Activated effector memory CD4-positive, alpha-beta T cell treated with Interleukin-2 at 50 U/mL for 16 hours (primary cell): Measurements from ENCODE around the gene DICER1.
"Not testable (repeated sequence)": the region's sequence is repeated elsewhere in the genome, so short reads cannot be mapped to it uniquely, and the experiment has no call there.

Experiments
- DNase-seq: peaks from one replicate; pipeline ENCODE4 v3.0.0-alpha.2; 2020

The DICER1 gene

DNA sequence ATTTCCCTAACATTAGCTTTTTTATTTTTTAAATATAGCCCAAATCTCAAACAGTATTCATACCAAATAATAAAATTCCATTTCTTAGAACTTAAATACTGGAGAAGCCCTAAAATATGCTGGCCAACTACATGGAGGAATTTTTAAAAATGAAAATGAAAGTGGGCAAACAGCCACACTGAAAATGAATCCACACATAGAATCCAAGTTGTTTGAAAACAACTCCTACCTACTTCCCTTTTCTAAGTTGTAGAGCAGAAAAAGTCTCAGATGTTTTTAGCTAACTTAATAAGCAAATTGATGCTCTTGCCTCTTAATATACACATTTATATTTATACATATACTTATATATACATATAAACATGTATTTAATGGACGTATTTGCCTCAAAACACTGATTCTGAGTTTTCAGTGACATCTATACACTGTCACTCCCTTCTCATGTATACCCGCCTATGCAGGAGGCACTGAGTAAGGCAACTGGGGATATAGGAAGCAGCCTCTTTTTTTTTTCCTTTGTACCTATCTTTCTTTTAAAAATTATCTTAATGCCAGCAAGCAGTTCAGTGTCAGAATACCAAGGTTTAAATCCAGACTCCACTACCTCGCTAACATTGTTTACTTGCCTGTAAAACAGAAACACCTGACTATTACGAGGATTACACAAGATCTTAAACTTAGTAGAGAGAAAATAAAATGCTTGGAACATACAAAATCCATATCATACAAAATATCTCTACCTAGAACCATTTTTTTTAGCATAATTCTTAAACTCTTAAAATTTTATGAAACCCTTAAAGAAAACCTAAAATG is 13.3 kb downstream of the DICER1 start:
- no peak for DNase-seq

DNA sequence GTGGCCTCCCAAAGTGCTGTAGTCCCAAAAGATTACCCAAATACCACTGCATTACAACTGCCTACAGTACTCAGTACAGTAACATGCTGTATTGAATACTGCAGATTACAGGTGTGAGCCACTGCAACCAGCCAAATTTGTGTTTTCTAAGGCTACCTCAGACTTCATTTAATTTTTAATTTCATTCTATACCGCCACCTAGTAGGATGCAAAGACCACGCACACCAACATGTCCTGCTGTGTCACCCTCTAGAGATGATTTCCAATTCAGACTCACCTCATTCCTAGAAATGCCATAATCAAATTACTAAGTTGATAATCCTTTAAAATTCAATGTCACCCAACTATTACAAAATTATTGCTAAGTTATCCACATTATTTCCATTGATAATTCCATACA is 15.1 kb downstream of the DICER1 start:
- no peak for DNase-seq

DNA sequence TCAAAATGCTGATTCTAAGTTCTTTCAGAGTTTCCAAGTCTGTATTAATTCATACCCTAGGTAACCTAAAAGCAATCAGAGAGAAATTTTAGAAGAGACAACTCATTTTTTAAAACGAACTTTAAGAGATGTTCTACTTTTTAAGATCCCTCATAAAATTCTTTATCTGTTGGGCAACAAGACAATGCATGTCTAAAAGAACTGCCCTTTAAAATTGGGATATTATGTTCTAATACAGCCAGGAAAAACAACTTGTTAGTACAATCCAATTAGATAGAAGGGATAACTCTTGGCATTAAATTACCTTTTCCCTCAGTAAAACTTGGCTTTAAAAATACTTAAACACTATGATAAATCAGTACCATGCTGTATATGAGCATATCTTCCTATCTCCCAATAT is 15.6 kb downstream of the DICER1 start:
- no peak for DNase-seq

DNA sequence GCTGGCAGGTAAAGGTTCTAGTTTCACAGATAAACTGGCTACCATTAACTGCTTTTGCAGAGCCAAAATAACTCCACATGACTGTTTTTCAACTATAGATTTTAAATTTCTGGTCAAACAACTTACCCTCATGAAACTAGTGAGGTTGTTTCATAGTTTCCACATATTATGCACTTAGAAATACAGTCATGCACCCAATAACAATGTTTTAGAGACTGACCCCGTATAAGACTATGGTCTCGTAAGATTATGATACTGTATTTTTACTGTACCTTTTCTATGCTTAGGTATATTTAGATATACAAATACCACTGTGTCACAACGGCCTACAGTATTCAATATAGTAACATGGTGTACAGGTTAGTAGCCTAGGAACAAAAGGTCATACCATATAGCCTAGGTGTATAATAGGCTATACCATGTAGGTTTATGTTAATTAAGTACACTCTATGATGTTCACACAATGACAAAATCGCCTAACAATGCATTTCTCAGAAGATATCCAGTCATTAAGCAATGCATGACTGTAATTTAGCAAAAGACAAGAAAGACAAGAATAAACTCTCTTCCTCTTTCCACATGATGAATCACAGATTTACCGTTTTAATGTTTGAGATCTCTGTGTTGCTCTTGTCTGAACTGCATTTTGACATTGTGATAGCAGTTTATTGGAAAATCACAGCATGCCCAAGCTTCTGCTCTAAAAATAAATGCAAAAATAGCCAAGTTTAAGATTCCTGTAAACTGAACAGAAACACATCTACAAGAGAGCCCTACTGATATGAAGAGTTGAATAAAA is 17.1 kb downstream of the DICER1 start:
- DNase-seq: no peak

DNA sequence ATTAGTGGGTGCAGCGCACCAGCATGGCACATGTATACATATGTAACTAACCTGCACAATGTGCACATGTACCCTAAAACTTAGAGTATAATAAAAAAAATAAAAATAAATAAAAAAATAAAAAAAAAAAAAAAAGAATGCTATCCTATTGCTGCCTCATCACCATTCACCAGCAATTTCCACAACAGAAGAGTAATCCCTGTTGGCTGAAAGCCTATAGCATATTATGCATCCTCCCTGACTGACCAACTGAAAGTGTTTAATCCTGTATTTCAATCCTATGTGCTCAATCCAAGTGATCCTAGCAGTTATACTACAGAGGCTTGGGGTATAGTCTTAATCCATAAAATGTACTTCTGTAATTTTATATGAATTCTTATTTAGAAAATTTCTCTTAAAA is 18.5 kb downstream of the DICER1 start:
- no peak for DNase-seq

DNA sequence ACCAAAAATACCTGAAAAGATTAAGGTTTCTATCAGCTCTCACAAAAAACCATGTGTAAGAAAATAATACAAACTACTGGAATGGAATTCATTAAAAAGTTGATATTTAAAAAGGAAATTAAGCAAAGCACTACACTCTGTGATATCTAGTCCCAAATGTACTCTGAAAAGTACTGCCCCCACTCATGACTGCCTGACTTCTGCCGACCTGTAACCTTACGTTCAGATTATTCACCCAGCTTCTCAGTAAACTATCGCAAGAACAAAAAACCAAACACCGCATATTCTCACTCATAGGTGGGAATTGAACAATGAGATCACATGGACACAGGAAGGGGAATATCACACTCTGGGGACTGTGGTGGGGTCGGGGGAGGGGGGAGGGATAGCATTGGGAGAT is 18.9 kb downstream of the DICER1 start:
- DNase-seq: not testable (repeated sequence)

DNA sequence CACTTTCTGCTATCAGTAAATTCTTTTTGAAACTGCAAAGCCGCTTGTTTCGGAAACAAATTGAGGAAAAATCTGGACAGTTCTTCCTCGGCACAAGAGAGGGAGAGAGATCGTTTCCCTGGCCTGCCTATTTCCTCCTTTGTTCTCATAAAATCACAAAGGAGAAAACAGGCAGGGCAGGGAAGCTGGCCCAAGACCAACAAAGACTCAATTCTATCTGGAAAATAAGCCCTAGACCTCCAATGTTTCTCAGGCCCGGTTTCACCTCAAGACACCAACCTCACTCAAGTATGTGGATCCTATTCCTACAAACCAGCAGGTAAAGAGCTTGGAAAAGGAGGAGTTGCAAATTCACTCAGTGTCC is 19.5 kb downstream of the DICER1 start:
- no peak for DNase-seq

DNA sequence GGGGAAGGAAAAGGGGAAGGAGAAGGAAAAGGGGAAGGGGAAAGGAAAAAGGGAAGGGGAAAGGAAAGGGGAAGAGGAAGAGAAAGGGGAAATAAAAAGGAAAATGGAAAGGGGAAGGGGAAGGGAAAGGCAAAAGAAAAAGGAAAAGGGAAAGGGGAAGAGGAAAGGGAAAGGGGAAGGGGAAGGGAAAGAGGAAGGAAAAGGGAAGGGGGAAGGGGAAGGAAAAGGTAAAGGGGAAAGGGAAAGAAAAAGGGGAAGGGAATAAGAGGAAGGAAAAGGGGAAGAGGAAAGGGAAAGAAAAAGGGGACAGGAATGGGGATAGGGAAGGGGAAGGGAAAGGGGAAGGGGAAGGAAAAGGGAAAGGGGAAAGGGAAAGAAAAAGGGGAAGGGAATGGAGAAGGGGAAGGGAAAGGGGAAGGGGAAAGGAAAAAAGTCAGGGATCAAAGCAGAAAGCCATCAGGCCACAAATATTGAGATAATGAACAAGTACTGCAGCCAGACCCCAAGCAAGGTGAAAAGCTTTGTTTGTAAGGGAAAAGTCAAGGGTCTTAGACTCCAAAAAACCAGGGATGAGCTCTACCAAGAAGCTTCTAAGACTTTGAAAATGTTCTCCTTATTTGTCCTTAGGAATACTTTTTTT is 20.0 kb downstream of the DICER1 start:
- no peak for DNase-seq

DNA sequence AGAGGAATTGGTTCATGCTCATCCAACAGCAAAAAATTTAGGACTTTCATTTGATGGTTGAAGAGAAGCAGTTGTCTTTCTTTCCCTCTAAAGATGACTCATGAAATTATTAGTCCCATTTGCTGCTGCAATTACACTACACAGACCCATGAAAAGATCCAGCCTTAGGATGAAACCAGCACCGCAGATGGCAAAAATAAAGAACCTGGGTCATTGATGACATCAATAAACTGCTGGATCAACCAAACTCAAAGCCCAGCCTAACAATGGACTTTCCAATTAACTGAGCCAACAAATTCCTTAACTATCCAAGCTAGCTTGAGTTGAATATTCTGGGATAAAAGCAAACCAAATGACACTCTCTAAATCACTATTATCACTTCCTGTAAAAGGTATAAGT is 20.7 kb downstream of the DICER1 start:
- no peak for DNase-seq

DNA sequence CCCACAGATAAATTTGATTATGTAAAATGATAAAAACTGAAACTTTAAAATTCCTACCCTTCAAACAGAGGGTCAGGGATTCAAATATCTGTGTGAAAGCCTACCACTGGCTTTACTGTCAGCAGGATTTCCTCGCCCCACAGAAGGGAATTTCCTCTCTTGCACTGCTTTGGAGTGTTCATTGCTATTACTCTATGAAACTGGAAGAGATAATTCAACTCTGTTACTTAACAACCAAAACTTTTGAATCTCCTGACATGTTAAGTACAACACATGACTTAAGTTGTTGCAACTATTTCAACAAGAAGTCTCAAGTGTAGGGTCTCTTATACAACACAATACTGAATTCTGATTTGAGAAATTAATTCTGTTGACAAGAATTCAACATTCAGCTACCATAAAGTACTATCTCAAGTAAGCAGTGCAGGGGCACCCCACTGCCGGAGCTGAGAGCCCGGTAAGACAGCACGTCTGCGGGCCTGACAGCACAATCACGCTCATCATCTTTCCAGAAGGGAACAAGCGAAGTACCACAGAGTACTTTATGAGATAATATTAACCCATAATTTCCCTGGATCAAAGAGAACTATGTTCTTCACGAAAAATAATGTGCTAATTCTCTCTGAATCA is 22.9 kb downstream of the DICER1 start:
- no peak for DNase-seq

DNA sequence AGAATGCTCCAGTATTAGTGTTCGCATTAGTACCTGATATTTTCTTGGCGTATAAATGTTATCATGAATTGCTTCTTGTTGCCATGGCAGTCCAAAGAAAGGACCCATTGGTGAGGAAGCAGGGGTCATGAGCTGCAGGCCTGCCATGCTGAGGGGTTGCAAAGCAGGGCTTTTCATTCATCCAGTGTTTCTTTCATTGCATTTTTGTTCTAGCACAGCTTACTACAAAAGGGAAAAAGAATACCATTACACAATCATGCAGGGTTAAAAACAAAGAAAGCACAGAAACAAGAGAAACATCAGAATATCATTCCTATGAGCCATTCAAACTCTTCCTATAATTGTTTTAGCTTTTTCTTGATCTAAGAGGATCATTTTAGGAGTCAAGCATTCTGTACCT is 24.0 kb downstream of the DICER1 start:
- DNase-seq: no peak

DNA sequence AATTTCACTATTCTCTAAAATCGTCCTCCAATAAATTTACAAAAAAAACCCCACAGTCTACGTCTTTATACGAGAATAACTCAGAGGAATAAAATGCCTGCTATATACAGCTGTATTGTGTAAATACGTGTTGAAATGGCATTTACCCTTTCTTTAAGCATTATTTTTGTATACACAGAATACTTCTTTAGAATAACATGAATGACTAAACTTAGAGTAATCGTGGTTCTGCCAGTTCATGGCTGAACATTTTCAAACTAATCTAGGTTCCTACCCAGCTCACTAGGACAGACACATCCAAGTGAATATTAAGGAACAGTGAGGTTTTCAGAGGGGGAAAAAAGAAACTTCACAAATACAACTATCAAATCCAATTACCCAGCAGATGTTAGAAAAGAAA is 24.6 kb downstream of the DICER1 start:
- DNase-seq: no peak

DNA sequence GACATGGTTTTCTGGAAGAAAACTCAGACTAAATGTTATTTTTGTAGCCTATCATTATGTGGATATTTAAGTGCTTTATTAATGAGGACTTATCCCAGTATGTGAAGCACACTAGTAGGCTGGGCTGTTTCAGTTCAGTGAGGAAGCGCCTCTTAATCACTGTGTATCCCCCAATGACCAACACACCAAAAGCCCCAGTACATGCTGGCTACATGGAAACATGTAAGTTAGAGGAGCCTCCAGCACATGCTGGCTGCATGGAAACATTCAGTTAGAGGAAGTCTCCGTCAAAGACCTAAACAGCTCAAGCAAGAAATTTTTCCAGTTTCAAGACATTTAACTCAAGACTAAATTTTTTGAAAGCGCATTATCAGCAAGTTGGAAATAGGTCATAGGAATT is 26.8 kb downstream of the DICER1 start:
- DNase-seq: no peak

DNA sequence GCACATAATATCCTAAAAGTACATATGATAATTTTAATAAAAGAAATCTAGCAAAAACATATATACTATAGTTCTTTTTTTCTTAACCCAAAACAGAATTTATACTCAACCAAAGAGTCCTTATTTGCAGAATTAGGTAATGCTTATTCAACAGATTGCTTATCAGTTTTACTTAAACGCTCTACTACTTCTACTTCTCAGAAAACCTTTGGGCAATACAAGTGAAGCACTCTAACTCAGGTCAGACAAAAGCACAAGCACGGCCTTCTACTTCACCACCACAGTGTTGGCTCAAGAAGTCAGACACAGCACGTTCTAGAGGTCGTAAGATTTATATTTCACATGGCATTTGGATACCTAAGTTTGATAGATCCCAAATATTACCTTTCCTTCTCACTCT is 29.2 kb downstream of the DICER1 start:
- DNase-seq: no peak

DNA sequence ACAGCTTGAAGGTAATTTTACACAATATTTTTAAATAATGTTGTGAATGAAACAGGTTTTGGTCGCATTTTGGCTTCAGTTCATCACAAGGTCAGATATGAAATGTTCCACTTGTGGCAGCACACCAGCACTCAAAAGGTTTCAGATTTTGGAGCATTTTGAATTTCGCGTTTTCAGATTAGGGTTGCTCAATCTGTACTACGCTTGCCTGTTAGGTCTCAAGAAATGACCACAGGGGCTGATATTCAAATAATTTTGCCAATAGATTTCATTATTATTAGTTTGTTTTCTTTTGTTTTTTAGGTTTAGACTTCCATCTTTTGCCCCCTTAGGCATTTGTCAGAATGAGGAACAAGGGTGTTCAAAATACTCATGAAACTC is 29.8 kb downstream of the DICER1 start:
- DNase-seq: no peak

DNA sequence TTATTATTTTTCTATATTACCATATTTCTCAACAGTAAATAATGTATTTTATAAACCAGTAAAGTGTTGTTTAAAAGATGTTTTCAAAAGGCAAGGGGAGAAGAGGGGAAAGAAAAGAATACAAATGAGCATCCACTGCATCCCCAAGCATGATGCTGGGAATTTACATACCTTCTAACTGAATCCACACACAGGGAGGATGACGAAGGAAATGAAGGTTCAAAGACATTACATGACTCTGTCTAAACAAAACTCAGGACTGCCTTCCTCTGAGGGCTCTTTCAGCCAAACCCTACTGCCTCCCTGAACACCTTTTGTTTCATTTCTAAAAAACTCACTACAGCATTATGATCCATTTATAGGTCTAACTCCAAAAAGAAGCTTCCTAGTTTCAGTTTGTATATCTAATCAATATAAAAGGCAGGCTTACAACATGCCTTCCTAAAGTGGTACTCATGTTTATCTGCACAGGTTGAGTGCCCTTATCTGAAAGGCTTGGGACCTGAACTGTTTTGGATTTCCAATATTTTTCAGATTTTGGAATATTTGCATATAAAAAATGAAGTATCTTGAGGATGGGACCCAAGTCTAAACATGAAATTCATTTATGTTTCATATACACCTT is 30.3 kb downstream of the DICER1 start:
- DNase-seq: no peak

DNA sequence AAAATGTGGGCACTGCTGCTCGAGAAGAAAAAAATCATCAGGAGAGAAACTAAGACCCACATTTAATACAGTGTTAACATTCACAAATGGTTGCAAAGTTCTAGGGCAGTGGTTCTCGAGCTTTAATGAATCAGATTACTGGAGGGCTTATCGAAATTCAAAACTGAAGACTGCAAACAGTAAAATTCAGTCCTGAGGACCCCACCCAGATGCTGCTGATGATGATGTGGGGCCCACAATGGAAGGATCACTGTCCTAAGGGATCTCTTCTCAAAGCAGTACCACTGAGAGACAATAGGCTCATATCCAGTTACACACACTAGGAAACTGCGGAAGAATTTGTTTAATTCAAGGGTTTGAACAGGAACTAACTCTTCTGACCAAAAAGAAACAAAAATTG is 31.4 kb downstream of the DICER1 start:
- no peak for DNase-seq

DNA sequence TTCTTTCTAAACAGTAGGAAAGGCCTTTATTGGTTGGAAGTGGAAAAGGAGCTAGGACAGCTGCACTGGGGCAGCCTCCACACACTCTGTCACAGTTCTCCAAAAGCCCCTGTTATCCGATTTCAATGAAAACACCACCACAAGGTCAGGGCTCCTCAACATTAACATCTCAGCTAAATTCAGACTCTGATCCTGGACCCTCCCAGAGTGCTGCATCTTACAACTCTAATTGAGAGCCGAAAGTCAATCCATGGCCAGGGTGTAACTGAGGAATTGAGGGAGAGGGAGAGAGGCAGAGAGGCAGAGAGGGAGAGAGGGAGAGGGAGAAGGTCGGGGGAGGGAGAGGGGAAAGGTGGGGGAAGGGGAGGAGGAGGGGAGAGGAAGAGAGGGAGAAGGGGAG is 32.1 kb downstream of the DICER1 start:
- DNase-seq: no peak

DNA sequence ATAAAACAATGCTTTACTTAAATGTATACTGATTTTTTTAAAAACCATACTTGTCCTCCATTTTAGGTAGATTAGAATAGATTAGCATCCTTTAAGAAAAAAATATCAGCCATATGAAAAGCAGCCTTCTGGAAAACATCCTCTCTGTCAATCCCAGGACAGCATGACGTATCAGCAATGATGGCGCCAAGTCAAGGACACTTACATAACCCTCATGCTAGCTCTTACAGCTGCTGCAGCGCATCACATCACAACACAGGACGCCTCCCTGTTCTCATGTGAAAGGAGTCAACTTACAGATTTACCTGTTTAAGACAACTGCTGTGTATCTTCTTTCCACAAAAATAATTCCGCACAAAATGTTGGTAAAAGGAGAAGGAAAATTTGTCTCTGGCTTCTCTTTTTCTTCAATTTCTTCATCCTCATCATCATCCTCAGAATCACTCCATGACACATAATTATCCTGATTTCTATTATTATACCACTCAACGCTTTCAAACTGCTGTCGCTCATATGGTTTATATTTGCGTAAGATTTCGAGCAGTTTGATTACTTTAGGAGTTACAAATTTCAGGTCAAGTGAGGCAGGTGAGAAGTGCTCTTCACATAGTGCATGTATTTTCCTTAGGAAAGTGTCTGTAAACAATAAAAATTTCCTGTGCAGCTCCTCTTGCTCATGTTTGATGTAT is 33.3 kb downstream of the DICER1 start:
- no peak for DNase-seq

DNA sequence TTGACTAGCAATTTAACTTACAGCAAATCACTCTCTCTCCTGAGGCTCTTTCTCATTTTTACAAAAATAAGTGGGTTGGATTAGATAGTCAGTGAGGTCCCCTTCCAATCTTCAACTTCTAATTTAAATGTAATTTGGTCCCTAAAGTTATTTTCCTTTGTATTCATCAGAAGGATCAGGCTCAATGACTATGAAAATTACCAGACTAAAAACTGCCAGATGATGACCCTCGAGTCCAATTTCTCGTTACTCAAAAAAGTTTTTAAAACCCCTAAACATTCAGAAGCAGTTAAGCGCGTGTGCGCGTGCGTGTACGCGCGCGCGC is 34.7 kb downstream of the DICER1 start:
- DNase-seq: no peak

DNA sequence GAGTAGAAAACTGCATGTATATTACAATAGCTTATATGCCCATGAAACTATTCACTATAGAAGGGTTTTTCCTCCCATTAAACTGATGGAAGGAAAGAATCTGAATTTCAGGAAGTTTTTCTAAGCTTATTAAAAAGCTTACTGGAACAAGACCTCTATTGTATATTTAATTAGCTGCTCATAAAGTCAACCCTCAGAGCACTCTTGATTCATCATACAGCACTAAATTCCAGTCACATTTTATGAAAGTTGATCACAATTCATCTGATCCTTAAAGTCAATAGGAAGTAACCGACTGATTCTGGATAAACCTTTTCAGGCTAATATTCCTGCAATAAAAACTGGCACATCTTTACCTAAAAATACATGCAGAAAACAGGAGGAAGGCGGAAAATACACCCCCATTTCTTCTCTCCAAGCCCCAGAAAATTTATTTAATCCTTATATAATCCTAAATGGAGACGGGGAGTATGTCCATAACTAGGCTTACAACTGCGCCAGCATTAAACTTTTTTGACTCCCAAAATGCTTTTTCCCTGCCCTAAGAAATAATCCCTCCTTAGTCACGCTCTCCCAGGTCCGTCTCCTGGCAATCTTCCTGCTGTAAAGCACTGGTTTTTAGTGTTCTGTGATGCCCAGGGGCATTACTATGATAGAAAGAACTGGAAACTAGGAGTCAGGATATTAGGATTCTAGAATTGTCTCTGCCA is 35.3 kb downstream of the DICER1 start:
- no peak for DNase-seq

DNA sequence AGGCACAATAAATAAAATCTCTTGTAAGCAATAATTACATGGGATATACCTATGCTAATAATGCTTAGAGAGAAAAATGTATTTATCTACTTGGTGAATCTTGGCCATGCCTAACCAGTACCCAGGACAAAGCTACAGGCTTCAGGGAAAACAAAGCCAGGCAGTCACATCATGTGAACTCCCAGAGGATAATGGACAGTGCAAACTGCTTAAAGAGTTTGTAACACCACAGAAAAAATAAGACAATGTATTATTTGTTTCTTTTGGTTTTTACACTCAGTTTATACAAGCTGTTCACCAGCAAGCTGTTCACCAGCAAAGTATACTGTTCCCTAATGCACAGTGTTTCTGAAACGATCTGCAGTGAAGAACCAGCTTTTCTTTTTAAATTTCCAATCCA is 38.0 kb downstream of the DICER1 start:
- DNase-seq: no peak
